ENCODE results near the gene FNBP1. TPM values are rescaled to one million over a fixed set of nuclear protein-coding genes. Genes with fewer than 3 reads are reported as not detected.

FNBP1 gene
- total RNA-seq, 4 donors from 2014 or later = 13.3 to 30.0 (median 17.9) TPM

- in situ Hi-C loops (cut with MboI; ENCODE audit: low sequenced_read_pairs in 4 of 4) (loop anchor here (10.0 to 25.0 kb wide), 4 partner anchors 170 to 352 kb away; partner anchors contain the start of gene GPR107 (in 3 of the 4)), intact Hi-C loops (cut with DNase I; ENCODE audit: low total_unique reads) (loop anchor here (1.0 to 2.0 kb wide), 3 partner anchors 158 to 352 kb away; partner anchors contain the start of gene FNBP1)
- Histone ChIP-seq H3K27me3 (no peaks in the 10 kb centered on the region), H3K9me3 (no peaks in the 10 kb centered on the region), H3K27ac (peak overlapping the region; percentile 64 to 70 (median 67)), H3K36me3 (peaks cover 0 to 28% of the 10 kb centered on the region in 2 donors), H3K4me3 (peak overlapping the region; percentile 23 to 51 (median 47)), H3K4me1 (peaks cover 21 to 26% of the 10 kb centered on the region in 2 donors)
- ATAC-seq = peak; percentile 11 to 39
- TF ChIP-seq CTCF (IDR thresholded peaks at IDR 0.05 in 4 of 5, conservative IDR thresholded peaks at IDR 0.05 in 1 of 5) = no peak
- TF ChIP-seq POLR2A (IDR thresholded peaks at IDR 0.05) = no peak
- no peak for DNase-seq
These were observed 157.8 kb downstream of the FNBP1 start for GRCh38 chr9:129885018-129885669.

GRCh38 chr9:129884220-129885017 lies 158.6 kb downstream of the FNBP1 start:
- TF ChIP-seq CTCF (IDR thresholded peaks at IDR 0.05 in 4 of 5, conservative IDR thresholded peaks at IDR 0.05 in 1 of 5) (no peak), POLR2A (IDR thresholded peaks at IDR 0.05) (no peak)
- in situ Hi-C loops (cut with MboI; ENCODE audit: low sequenced_read_pairs in 4 of 4) = loop anchor here (10.0 to 25.0 kb wide), 4 partner anchors 170 to 353 kb away; partner anchors contain the start of gene GPR107 (in 3 of the 4)
- H3K27ac ChIP-seq = peak overlapping the region; percentile 64 to 70 (median 67)
- peak overlapping the region in 3 of 4 donors; percentile 44 to 51 (median 50) for H3K4me3 ChIP-seq
- intact Hi-C loops (cut with DNase I; ENCODE audit: low total_unique reads) = loop anchor here (1.0 to 2.0 kb wide), 3 partner anchors 159 to 352 kb away; partner anchors contain the start of gene FNBP1
- ATAC-seq (peak; percentile 61 to 64), DNase-seq (peak; percentile 62 to 76)
- H3K36me3 ChIP-seq = peaks cover 0 to 33% of the 10 kb centered on the region in 2 donors
- H3K9me3 ChIP-seq = no peaks in the 10 kb centered on the region
- no peaks in the 10 kb centered on the region for H3K27me3 ChIP-seq
- H3K4me1 ChIP-seq = peaks cover 21 to 26% of the 10 kb centered on the region in 2 donors

- no peak overlapping the region for H3K27ac ChIP-seq
- no peaks in the 10 kb centered on the region for H3K9me3 ChIP-seq
- intact Hi-C loops (cut with DNase I; ENCODE audit: low total_unique reads) (no loop called here), in situ Hi-C loops (cut with MboI; ENCODE audit: low sequenced_read_pairs in 4 of 4) (loop anchor here (10.0 to 25.0 kb wide), 4 partner anchors 173 to 356 kb away; partner anchors contain the start of gene GPR107 (in 3 of the 4))
- H3K4me1 ChIP-seq = peaks cover 19 to 22% of the 10 kb centered on the region in 2 donors
- ATAC-seq = no peak
- H3K4me3 ChIP-seq = no peak overlapping the region
- H3K36me3 ChIP-seq = peaks cover 0 to 29% of the 10 kb centered on the region in 2 donors
- TF ChIP-seq CTCF (IDR thresholded peaks at IDR 0.05 in 4 of 5, conservative IDR thresholded peaks at IDR 0.05 in 1 of 5) = no peak
- TF ChIP-seq POLR2A (IDR thresholded peaks at IDR 0.05) = no peak
- no peaks in the 10 kb centered on the region for H3K27me3 ChIP-seq
- no peak for DNase-seq
These were observed 161.3 kb downstream of the FNBP1 start for GRCh38 chr9:129881547-129882324.
